Kidney epithelial cell (primary cell): Measurements from ENCODE around the gene FLT4. TPM values are rescaled to one million over a fixed set of nuclear protein-coding genes. Genes with fewer than 3 reads are reported as not detected.

Experiments
- DNase-seq: peaks from one replicate; pipeline ENCODE4 v3.0.0-alpha.2; 2010; ENCODE audit warnings: low read depth
- H3K27me3 ChIP-seq: 2 replicates; pipeline ENCODE4 v1.6.0; 2011; ENCODE audit warnings: low read length; ENCODE audit not compliant: control insufficient read depth, insufficient read depth
- H3K36me3 ChIP-seq: 2 replicates; pipeline ENCODE4 v1.5.1; 2011; ENCODE audit warnings: low read length; ENCODE audit not compliant: control insufficient read depth, insufficient read depth
- H3K4me3 ChIP-seq: 2 replicates; pipeline ENCODE4 v1.5.1; 2011; ENCODE audit warnings: low read depth, mild to moderate bottlenecking, control low read depth, low read length
- total RNA-seq: library from RNA; depleted of rRNA; stranded (reverse); fragments of >200 nt; gene quantifications from 2 replicates; pipeline ENCODE4 v1.2.3, GENCODE V29; 2015
- TF ChIP-seq, protein P1 (sequence below): IDR thresholded peaks from 2 replicates; pipeline ENCODE4 v1.5.1; 2011; ENCODE audit warnings: mild to moderate bottlenecking, moderate library complexity, low read length, control low read depth, inconsistent platforms; ENCODE audit not compliant: insufficient read depth, poor library complexity, severe bottlenecking

FLT4 gene
- 1.1 and 2.6 TPM in 2 replicates for total RNA-seq

GRCh38 chr5:180649297-180650039 is at the start of gene FLT4:
FLT4 (minus strand) TSS chr5:180649600; CDS start chr5:180649545, 55 bp downstream.
- H3K4me3 ChIP-seq = peak within 1 kb of the TSS; percentile 14
- no peak for DNase-seq
- H3K27me3 ChIP-seq = peaks cover 50% of the 10 kb centered on the region
- no peaks in the 10 kb centered on the region for H3K36me3 ChIP-seq
- TF ChIP-seq, protein P1, sequence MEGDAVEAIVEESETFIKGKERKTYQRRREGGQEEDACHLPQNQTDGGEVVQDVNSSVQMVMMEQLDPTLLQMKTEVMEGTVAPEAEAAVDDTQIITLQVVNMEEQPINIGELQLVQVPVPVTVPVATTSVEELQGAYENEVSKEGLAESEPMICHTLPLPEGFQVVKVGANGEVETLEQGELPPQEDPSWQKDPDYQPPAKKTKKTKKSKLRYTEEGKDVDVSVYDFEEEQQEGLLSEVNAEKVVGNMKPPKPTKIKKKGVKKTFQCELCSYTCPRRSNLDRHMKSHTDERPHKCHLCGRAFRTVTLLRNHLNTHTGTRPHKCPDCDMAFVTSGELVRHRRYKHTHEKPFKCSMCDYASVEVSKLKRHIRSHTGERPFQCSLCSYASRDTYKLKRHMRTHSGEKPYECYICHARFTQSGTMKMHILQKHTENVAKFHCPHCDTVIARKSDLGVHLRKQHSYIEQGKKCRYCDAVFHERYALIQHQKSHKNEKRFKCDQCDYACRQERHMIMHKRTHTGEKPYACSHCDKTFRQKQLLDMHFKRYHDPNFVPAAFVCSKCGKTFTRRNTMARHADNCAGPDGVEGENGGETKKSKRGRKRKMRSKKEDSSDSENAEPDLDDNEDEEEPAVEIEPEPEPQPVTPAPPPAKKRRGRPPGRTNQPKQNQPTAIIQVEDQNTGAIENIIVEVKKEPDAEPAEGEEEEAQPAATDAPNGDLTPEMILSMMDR = no peak

GRCh38 chr5:180699042-180699441 is 49.6 kb upstream of the FLT4 start:
- no peak for DNase-seq
- TF ChIP-seq, protein P1 = no peak
- Histone ChIP-seq H3K27me3 (no peaks in the 10 kb centered on the region), H3K36me3 (no peaks in the 10 kb centered on the region), H3K4me3 (no peak overlapping the region)

GRCh38 chr5:180696116-180696515 is 46.7 kb upstream of the FLT4 start:
- TF ChIP-seq, protein P1 = no peak
- H3K36me3 ChIP-seq = no peaks in the 10 kb centered on the region
- DNase-seq = no peak
- no peaks in the 10 kb centered on the region for H3K27me3 ChIP-seq
- H3K4me3 ChIP-seq = no peak overlapping the region

GRCh38 chr5:180692429-180692828 is 43.0 kb upstream of the FLT4 start:
- Histone ChIP-seq H3K27me3 (no peaks in the 10 kb centered on the region), H3K4me3 (no peak overlapping the region), H3K36me3 (no peaks in the 10 kb centered on the region)
- DNase-seq = no peak
- TF ChIP-seq, protein P1 = no peak

- Histone ChIP-seq H3K4me3 (no peak overlapping the region), H3K27me3 (no peaks in the 10 kb centered on the region), H3K36me3 (no peaks in the 10 kb centered on the region)
- DNase-seq = no peak
- TF ChIP-seq, protein P1 = no peak
Observed at GRCh38 chr5:180691046-180691445, 41.6 kb upstream of the FLT4 start.

GRCh38 chr5:180690562-180690961 is 41.2 kb upstream of the FLT4 start:
- Histone ChIP-seq H3K27me3 (no peaks in the 10 kb centered on the region), H3K4me3 (no peak overlapping the region), H3K36me3 (no peaks in the 10 kb centered on the region)
- TF ChIP-seq, protein P1 = no peak
- DNase-seq = no peak
